Fibroblast of the conjunctiva (primary cell): ENCODE data around the gene PRSS48.
"Not testable (repeated sequence)": the region's sequence is repeated elsewhere in the genome, so short reads cannot be mapped to it uniquely, and the experiment has no call there.

Source experiments
- DNase-seq: peaks from one replicate; pipeline ENCODE4 v3.0.0-alpha.2; 2010; ENCODE audit warnings: low read depth

The PRSS48 gene

DNA sequence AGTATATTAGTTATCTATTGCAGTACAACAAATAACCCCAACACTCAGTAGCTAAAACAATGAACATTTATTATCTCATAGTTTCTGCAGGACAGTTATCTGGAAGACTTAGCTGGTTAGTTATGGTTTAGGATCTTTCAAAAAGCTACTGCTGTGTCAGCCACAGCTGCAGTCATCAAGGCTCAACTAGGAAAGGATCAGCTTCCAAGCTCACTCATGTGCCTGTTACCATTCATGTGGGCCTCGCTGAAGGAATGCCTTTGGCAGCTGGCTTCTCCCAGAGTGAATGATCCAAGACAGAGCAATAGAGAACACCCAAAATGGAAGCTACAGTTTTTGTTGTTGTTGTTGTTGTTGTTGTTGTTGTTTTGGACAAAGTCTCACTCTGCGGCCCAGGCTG is 13.5 kb upstream of the PRSS48 start:
- DNase-seq: no peak

DNA sequence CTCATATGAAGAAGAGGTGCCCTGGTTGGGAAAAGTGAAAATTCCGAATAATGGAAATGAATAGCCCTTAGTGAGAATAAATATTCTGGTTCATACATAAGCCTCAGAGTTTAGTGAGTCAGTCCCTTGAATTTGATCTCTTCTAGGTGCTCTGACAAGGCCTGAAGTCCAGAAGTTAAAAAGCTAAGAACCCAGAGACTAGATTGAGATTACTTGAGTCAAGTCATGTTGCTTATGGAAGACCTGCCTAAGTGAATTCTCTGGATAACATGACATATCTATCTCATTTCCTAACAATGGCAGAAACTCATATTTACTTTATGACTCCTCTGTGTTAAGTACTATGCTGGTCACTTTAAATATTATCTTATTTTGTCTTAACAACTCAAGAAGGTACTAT is 10.5 kb upstream of the PRSS48 start:
- DNase-seq: no peak

DNA sequence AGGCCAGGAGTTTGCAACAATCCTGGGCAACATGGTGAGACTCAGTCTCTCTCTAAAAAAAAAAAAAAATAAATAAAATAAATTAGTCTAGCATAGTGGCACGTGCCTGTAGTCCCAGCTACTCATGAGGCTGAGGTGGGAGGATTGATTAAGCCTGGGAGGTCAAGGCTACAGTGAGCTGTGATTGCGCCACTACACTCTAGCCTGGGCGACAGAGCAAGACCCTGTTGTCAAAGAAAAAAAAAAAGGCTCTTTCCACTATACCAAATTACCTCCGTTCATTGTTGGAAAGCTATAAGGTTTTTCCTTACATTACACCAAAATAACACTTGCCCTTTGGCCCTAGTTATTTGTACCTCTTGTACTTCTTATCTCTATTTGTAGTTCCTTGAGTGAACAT is 9.9 kb upstream of the PRSS48 start:
- no peak for DNase-seq

- no peak for DNase-seq
Observed at GRCh38 chr4:151267822-151268535, 9.0 kb upstream of the PRSS48 start.

DNA sequence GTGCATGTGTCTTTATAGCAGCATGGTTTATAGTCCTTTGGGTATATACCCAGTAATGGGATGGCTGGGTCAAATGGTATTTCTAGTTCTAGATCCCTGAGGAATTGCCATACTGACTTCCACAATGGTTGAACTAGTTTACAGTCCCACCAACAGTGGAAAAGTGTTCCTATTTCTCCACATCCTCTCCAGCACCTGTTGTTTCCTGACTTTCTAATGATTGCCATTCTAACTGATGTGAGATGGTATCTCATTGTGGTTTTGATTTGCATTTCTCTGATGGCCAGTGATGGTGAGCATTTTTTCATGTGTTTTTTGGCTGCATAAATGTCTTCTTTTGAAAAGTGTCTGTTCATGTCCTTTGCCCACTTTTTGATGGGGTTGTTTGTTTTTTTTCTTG is 8.1 kb upstream of the PRSS48 start:
- DNase-seq: not testable (repeated sequence)

GRCh38 chr4:151284534-151285245 is 7.7 kb downstream of the PRSS48 start:
- no peak for DNase-seq

DNA sequence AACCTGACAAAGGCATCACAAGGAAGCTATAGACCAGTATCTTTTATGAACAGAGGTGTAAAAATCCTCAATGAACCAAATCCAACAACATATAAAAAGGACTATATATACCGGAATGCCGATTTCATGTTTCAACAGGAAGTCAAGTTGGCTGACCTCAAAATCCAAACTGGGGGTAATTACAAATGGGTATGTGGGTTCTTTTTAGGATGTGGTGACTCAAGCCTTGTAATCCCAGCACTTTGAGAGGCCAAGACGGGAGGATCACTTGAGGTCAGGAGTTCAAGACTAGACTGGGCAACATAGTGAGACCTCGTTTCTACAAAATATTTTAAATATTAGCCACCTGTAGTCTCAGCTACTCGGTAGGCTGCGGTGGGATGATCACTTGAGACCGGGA is 10.4 kb downstream of the PRSS48 start:
- DNase-seq: no peak

DNA sequence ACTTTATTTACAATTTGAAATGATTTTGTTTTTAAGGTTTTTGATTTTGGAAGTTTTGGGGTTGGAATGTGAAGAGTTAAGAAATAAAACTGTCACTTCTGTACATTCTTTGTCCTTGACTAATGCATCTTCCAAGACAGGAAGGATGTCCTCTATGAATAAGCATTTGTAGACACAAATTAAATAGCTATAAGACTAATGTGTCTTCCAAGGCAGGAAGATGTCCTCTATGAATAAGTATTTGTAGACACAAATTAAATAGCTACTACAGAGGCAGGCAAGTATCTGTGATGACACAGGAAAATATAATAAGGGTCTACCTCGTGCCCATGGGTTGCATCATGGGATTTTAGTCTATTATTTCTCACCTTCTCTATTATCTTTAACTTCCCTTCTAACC is 14.5 kb downstream of the PRSS48 start:
- DNase-seq: no peak

GRCh38 chr4:151292038-151292437 is 15.1 kb downstream of the PRSS48 start:
- no peak for DNase-seq

DNA sequence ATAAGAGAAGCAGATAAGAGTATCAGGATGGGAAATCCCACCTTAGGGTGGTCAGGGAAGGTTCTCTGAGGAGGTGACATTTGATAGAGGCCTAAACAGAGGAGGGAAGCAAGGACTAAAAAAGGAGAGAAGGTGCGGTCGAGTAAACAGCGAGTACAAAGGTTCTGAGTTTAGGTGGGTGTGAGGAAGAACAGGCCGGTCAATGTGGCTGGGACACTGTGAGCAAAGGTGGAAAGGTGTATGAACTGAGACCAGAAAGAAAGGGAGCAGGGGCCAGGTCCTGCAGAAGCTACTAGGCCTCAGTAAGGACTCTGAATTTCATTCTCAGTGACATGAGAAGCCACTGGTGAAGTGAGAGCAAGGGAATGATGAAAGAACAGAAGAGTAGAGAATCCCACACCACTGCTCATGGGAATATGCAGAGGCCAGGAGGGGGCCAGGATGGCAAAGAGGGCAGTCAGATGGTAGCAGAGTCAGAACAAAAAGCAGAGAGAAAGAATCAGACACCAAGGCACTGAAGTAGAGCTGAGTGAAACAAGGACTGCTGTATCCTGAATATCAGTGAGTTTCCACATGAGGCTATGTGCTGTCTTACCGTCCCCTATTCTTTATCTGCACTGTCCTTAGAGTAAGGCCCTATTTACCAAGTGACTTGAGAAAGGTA is 18.0 kb downstream of the PRSS48 start:
- DNase-seq: no peak

- no peak for DNase-seq
Observed at GRCh38 chr4:151296227-151296626, 19.3 kb downstream of the PRSS48 start.

- DNase-seq: no peak
Observed at GRCh38 chr4:151297170-151297569, 20.2 kb downstream of the PRSS48 start.

DNA sequence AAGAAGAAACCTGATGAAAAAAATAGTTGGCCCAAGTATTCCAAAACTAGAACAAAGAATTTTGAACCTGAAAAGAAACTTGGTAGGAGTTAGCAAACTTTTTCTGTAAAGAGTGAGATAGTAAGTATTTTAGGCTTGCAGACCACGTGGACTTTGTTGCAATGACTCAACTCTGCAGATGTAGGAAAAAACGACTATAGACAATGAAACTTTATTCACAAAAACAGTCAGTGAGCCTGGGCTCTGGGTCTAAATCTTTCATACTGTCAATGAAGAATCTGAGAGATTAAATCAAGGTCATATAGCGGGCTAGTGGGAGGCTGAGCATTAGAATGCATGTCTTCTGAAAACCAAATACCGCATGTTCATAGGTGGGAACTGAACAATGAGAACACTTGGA is 25.5 kb downstream of the PRSS48 start:
- DNase-seq: no peak

- DNase-seq: no peak
Observed at GRCh38 chr4:151304226-151304625, 27.3 kb downstream of the PRSS48 start.

- DNase-seq: no peak
Observed at GRCh38 chr4:151304755-151305154, 27.8 kb downstream of the PRSS48 start.

- DNase-seq: no peak
Observed at GRCh38 chr4:151310124-151310728, 33.3 kb downstream of the PRSS48 start.

DNA sequence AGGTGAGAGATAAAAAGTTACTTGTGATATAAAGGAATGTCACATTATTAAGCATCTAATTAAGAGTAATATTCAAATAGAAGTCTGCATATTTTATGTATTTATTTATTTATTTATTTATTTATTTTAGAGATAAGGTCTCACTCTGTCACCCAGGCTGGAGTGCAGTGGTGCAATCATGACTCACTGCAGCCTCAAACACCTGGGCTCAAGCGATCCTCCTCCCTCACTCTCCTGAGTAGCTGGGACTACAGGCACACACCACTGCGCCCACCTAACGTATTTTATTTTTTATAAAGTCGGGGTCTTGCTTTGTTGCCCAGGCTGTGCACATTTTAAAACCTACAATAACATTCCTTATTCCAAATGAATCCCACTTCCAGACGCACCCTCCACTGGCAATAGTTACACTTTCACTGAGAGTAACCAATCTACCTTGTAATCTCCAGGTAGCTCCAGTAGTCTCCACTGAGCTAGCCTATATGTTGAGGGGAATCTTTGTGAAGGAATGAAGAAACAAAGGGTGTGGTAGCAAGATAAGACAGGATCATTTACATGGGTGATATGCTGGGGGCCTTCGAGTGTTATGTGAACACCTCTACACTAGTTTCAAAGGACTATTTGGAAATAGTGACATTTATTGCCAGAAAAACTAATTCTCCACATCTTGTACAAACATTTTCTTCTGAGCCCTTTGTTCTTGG is 36.5 kb downstream of the PRSS48 start:
- no peak for DNase-seq

GRCh38 chr4:151314010-151314355 is 37.0 kb downstream of the PRSS48 start:
- no peak for DNase-seq

GRCh38 chr4:151314479-151314878 is 37.5 kb downstream of the PRSS48 start:
- DNase-seq: no peak

DNA sequence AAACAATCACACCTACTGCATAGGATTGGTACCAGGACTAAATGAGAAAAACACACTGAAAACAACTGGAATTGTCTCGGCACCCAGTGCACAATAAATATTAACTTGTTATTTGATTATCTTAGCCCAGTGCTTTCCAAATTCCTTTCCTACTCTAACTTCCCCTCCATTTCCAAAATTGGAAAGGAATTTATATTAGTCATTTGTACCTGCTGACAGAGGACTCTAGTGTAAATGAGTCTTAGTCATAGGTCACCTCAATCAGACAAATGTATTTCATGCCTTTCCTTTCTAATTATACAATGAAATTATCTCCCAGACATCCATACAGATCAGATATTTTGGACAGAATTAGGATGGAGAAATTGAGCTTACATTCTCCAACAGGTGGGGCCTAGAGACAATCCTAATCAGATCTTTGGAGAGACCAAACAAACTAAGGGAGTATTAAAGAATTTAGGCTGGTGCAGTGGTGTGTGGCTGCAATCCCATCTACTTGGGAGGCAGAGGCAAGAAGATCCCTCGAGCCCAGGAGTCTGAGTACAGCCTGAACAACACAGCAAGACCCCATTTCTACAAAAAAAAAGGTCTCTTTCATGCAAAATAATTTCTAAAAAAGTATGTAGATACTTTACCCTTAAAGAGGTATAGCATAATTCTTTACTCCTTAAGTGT is 38.4 kb downstream of the PRSS48 start:
- DNase-seq: no peak

GRCh38 chr4:151316645-151317044 is 39.7 kb downstream of the PRSS48 start:
- no peak for DNase-seq
